HepG2 (cell line): ENCODE results near the gene THAP10. TPM values are rescaled to one million over a fixed set of nuclear protein-coding genes. Genes with fewer than 3 reads are reported as not detected.
A peak's percentile ranks its signal among the peaks of the same experiment; 100 is the strongest.
"Not testable (repeated sequence)": the region's sequence is repeated elsewhere in the genome, so short reads cannot be mapped to it uniquely, and the experiment has no call there.

ENCODE experiments used
- ATAC-seq: fragments of 200-7000 bp; cut with Tn5 transposase; 3 replicates; pipeline ENCODE4 v1.9.1; 2020; ENCODE audit warnings: mild to moderate bottlenecking, moderate library complexity
- BruUV-seq: library from RNA; stranded (reverse); fragments of 400-500 nt; replicated peaks from 2 replicates; lab custom pipeline; 2021; lab: Mats Ljungman, UMichigan
- CTCF ChIA-PET: fragments of 300-600 bp; formaldehyde crosslinking; extraction: SDS; loops from one replicate; lab custom pipeline; 2021; ENCODE audit warnings: low total read pairs, inconsistent platforms, low intra/inter-chr PET ratio; lab: Yijun Ruan, JAX
- POLR2A ChIA-PET: fragments of 350-600 bp; sonication (Branson Sonifier 250); formaldehyde crosslinking; loops from one replicate; lab custom pipeline; 2020; ENCODE audit warnings: antibody characterized with exemption, inconsistent platforms; lab: Yijun Ruan, JAX
- DNase-seq: peaks from one replicate; pipeline ENCODE4 v3.0.0-alpha.2; 2015; ENCODE audit warnings: low spot score
- FAIRE-seq: peaks from 3 replicates; lab custom pipeline; 2011; peaks lifted over from hg19 to GRCh38; lab: Jason Lieb, UNC
- H2AFZ ChIP-seq: one replicate; pipeline ENCODE4 v1.6.1; 2011; ENCODE audit warnings: low read length, inconsistent platforms
- H3K27ac ChIP-seq: fragments of 300-600 bp; 3 replicates; pipeline ENCODE4 v1.8.0; 2011; ENCODE audit warnings: mixed run types, mild to moderate bottlenecking, mixed read lengths, low read length, inconsistent platforms; ENCODE audit not compliant: insufficient read depth; ENCODE audit errors: extremely low read length
- H3K27me3 ChIP-seq, 2 experiments: fragments of 200-600 bp in 1 of 2; 2 replicates in 1 of 2; 3 replicates in 1 of 2; pipeline versions ENCODE4 v1.6.0 to v1.8.0; 2011; ENCODE audit warnings: low read length in 2 of 2, mild to moderate bottlenecking in 2 of 2, moderate library complexity in 2 of 2, inconsistent platforms in 1 of 2; ENCODE audit not compliant: insufficient read depth in 2 of 2, control insufficient read depth in 1 of 2
- H3K36me3 ChIP-seq, 2 experiments: fragments of 200-600 bp in 1 of 2; replicated peaks in 1 of 2; 2 replicates in 1 of 2; 3 replicates in 1 of 2; pipeline versions ENCODE4 v1.5.1 to v1.8.0; 2011; ENCODE audit warnings: low read length in 2 of 2, inconsistent platforms in 1 of 2; ENCODE audit not compliant: insufficient read depth in 2 of 2, control insufficient read depth in 1 of 2
- H3K4me1 ChIP-seq: 2 replicates; pipeline ENCODE4 v1.5.1; 2012; ENCODE audit warnings: low read length, inconsistent platforms; ENCODE audit not compliant: insufficient read depth
- H3K4me2 ChIP-seq: 2 replicates; pipeline ENCODE4 v1.6.0; 2011; ENCODE audit warnings: low read depth, low read length, inconsistent platforms
- H3K4me3 ChIP-seq, 3 experiments: fragments of 200-600 bp in 1 of 3; sonication (generic), shearing (Covaris generic) in 1 of 3; replicated peaks in 1 of 3; 2 replicates each; pipeline ENCODE4 v1.5.1; 2011 to 2016; ENCODE audit warnings: low read length in 3 of 3, inconsistent platforms in 2 of 3, low read depth in 2 of 3, mild to moderate bottlenecking in 2 of 3, control low read depth in 1 of 3, mixed read lengths in 1 of 3; ENCODE audit not compliant: insufficient read depth in 1 of 3
- H3K79me2 ChIP-seq: one replicate; pipeline ENCODE4 v1.6.1; 2011; ENCODE audit warnings: low read length, inconsistent platforms; ENCODE audit not compliant: insufficient read depth
- H3K9ac ChIP-seq: 2 replicates; pipeline ENCODE4 v1.6.0; 2011; ENCODE audit warnings: mild to moderate bottlenecking, low read depth, low read length, inconsistent platforms; ENCODE audit not compliant: insufficient read depth
- H3K9me3 ChIP-seq: 2 replicates; pipeline ENCODE4 v1.5.1; 2012; ENCODE audit warnings: mild to moderate bottlenecking, low read length
- H4K20me1 ChIP-seq: 2 replicates; pipeline ENCODE4 v1.6.0; 2011; ENCODE audit warnings: inconsistent platforms, mild to moderate bottlenecking, low read length, moderate library complexity; ENCODE audit not compliant: insufficient read depth
- CEBPG ChIP-seq: IDR thresholded peaks from 2 replicates; pipeline ENCODE4 v1.6.1; 2016
- FIP1L1 ChIP-seq: fragments of 200-400 bp; formaldehyde crosslinking; IDR thresholded peaks from 2 replicates; pipeline ENCODE4 v1.6.1; 2018; ENCODE audit warnings: low read depth, mild to moderate bottlenecking, low read length, moderate library complexity, borderline replicate concordance; ENCODE audit not compliant: insufficient read depth
- RBAK ChIP-seq: sonication (generic); formaldehyde crosslinking; IDR thresholded peaks from 2 replicates; pipeline ENCODE4 v1.5.1; 2020; ENCODE audit warnings: mild to moderate bottlenecking, missing genetic modification reagents
- ZNF12 ChIP-seq: sonication (generic); formaldehyde crosslinking; IDR thresholded peaks from 2 replicates; pipeline ENCODE4 v1.5.0; 2020; ENCODE audit warnings: missing genetic modification reagents
- ZNF124 ChIP-seq: sonication (generic); formaldehyde crosslinking; IDR thresholded peaks from 2 replicates; pipeline ENCODE4 v1.4.0; 2020; ENCODE audit warnings: missing genetic modification reagents
- ZNF644 ChIP-seq: IDR thresholded peaks from 2 replicates; pipeline ENCODE4 v1.6.1; 2016; ENCODE audit warnings: low read depth
- WGBS: methylation state at CpG from one replicate; pipeline ENCODE4 v1.1.6; 2017; ENCODE audit warnings: low lambda C conversion rate; 5-methylcytosine and 5-hydroxymethylcytosine counted together
- in situ Hi-C: cut with HindIII; loops from 2 replicates; pipeline ENCODE4 v1.10.0; 2017; ENCODE audit warnings: low pct_unique_long_range_greater_than_20kb; ENCODE audit not compliant: extremely low pct_ligation_motif_present
- intact Hi-C: fragments of 100-400 bp; cut with micrococcal nuclease; formaldehyde crosslinking; loops from one replicate; pipeline ENCODE4 v1.10.0; 2022; ENCODE audit not compliant: unreplicated experiment
- polyA plus RNA-seq, 8 experiments: library from polyadenylated mRNA; depleted of rRNA in 3 of 8; stranded (reverse) in 7 of 8; unstranded in 1 of 8; fragments of >200 nt; fragmentation: Illumina TruSeq in 4 of 8; extraction: Trizol in 4 of 8; gene quantifications; 2 replicates each; pipeline versions ENCODE4 v1.2.1 to v1.2.3, GENCODE V29; 2011 to 2016; ENCODE audit warnings: low read depth in 4 of 8, missing spikeins in 1 of 8, mixed read lengths in 1 of 8; ENCODE audit not compliant: insufficient read depth in 1 of 8
- total RNA-seq, 5 experiments: library from RNA; depleted of rRNA; stranded (reverse); fragments of >200 nt; fragmentation: Illumina TruSeq; extraction: Trizol; gene quantifications; 2 replicates each; pipeline ENCODE4 v1.2.3, GENCODE V29; 2016; ENCODE audit warnings: low read depth in 1 of 5
- TF ChIP-seq, protein P1 (sequence below): fragments of 450-650 bp; IDR thresholded peaks from 2 replicates; pipeline ENCODE4 v1.6.1; 2016

The THAP10 gene
- total and polyA plus RNA-seq, 2 of the 13 experiments (the other 11 are each of a cell fraction or from before 2014, with no cell fraction given): 0.64 to 0.69 TPM

GRCh38 chr15:70875001-70875782 is 17.0 kb downstream of the THAP10 start (continued):
- TF ChIP-seq ZNF644 (CRISPR knock-in tag) (peak; percentile 20; the same call in 1 of the 2 replicates), CEBPG (0 out of 2 replicates have a peak, but pooled peaks have one; percentile 8), FIP1L1 (no peak)

DNA sequence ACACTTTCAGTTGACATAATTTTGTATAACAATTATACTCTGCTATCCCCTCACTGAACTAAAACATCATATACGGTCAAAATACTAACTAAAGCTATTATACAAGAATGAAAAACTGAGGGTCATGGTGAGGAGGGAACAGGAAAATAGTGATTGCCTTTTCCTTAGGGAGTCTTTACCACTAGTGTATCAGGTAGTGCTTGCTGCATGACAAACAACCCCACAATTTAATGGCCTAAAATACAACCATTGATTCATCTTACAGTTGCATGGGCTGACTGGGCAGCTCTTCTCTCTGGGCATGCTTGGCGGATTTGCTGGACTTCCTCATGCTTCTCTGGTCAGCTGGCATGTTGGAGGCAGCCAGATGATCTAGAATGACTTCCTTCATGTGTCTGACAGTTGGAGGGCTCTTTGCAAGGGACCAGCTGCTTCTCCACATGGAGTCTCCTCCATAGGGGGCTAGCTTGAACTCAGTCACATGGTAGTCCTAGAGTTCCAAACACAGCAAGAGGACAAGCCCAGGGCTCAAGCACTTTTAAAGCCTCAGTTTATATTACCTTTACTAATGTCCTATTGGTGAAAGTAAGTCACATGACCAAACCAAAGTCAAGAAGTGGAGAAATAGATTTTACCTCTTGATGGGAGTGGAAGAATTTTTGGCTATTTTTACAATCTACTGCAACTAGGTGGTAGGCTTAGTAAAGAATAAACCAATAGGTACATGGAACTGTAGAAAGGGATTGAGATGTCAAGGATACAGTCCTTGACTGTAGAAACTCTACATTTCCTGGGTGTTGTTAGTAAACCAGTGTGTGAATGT is 18.8 kb downstream of the THAP10 start:
- POLR2A ChIA-PET: interaction anchor here (1.7 to 1.9 kb wide), 2 partner anchors 10 to 40 kb away, joined by 7 to 10 read pairs; no protein-coding TSS in a partner anchor
- intact Hi-C loops: no loop called here

DNA sequence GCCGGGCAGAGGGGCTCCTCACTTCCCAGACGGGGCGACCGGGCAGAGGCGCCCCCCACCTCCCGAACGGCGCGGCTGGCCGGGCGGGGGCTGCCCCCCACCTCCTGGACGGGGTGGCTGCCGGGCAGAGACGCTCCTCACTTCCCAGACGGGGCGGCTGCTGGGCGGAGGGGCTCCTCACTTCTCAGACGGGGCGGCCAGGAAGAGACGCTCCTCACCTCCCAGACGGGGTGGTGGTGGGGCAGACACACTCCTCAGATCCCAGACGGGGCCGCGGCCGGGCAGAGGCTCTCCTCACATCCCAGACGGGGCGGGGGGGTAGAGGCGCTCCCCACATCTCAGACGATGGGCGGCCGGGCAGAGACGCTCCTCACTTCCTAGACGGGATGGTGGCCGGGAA is 20.7 kb downstream of the THAP10 start:
- ATAC-seq, H3K27ac ChIP-seq, FAIRE-seq, H3K4me2 ChIP-seq, H3K9me3 ChIP-seq, H2AFZ ChIP-seq, CTCF ChIA-PET, BruUV-seq, H3K27me3 ChIP-seq, H4K20me1 ChIP-seq, H3K36me3 ChIP-seq, DNase-seq, POLR2A ChIA-PET, H3K79me2 ChIP-seq, H3K4me3 ChIP-seq, H3K9ac ChIP-seq, intact Hi-C loops: not testable (repeated sequence)
- 92% methylated on average over 19 of the region's 34 CpGs for WGBS
- in situ Hi-C loops: loop anchor here (10.0 kb wide), 1 partner anchor 47 kb away; no protein-coding TSS in a partner anchor
- H3K4me1 ChIP-seq: peaks cover 30% of the 10 kb centered on the region

More for the DNA sequence above, 18.8 kb downstream of the THAP10 start:
- no peak overlapping the region for H3K9ac ChIP-seq
- no peak overlapping the region for H3K4me2 ChIP-seq
- no peak for FAIRE-seq
- H3K4me1 ChIP-seq: peaks cover 30% of the 10 kb centered on the region
- CTCF ChIA-PET: interaction anchor here (2.1 kb wide), 1 partner anchor 49 kb away, joined by 10 read pairs; no protein-coding TSS in a partner anchor
- H4K20me1 ChIP-seq: no peaks in the 10 kb centered on the region
- 65% methylated on average over 2 of the region's 2 CpGs for WGBS
- no TSS peak for BruUV-seq
- DNase-seq: no peak
- no peak overlapping the region for H3K27ac ChIP-seq
- H3K9me3 ChIP-seq: no peaks in the 10 kb centered on the region
- ATAC-seq: no peak
- in situ Hi-C loops: loop anchor here (10.0 kb wide), 1 partner anchor 49 kb away; no protein-coding TSS in a partner anchor
- no peak overlapping the region for H3K4me3 ChIP-seq
- no peaks in the 10 kb centered on the region for H3K27me3 ChIP-seq
- TF ChIP-seq, protein P1, sequence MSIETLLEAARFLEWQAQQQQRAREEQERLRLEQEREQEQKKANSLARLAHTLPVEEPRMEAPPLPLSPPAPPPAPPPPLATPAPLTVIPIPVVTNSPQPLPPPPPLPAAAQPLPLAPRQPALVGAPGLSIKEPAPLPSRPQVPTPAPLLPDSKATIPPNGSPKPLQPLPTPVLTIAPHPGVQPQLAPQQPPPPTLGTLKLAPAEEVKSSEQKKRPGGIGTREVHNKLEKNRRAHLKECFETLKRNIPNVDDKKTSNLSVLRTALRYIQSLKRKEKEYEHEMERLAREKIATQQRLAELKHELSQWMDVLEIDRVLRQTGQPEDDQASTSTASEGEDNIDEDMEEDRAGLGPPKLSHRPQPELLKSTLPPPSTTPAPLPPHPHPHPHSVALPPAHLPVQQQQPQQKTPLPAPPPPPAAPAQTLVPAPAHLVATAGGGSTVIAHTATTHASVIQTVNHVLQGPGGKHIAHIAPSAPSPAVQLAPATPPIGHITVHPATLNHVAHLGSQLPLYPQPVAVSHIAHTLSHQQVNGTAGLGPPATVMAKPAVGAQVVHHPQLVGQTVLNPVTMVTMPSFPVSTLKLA: 0 out of 2 replicates have a peak, but pooled peaks have one; percentile 11
- TF ChIP-seq RBAK (peak; percentile 89), ZNF12 (CRISPR knock-in tag) (peak; percentile 87; the same call in 1 of the 2 replicates), ZNF124 (CRISPR knock-in tag) (no peak)
- H2AFZ ChIP-seq: no peak overlapping the region
- no peaks in the 10 kb centered on the region for H3K79me2 ChIP-seq
- H3K36me3 ChIP-seq: no peaks in the 10 kb centered on the region
